K562 (cell line): ENCODE results near the gene CNNM3. TPM values are rescaled to one million over a fixed set of nuclear protein-coding genes. Genes with fewer than 3 reads are reported as not detected.

Source experiments
- BRD4 ChIP-seq: fragments of 200-600 bp; sonication (generic); IDR thresholded peaks from 2 replicates; pipeline ENCODE4 v1.6.1; 2017; ENCODE audit warnings: inconsistent platforms
- CHCHD3 ChIP-seq: fragments of 250-450 bp; sonication (Bioruptor Pico); IDR thresholded peaks from 2 replicates; pipeline ENCODE4 v2.1.2; 2022; ENCODE audit warnings: mild to moderate bottlenecking
- ETS2 ChIP-seq: IDR thresholded peaks from 2 replicates; pipeline ENCODE4 v1.6.1; 2016; ENCODE audit warnings: borderline replicate concordance, missing genetic modification characterization, mild to moderate bottlenecking, moderate library complexity, missing compliant biosample characterization; ENCODE audit not compliant: poor library complexity, severe bottlenecking
- FOXK1 ChIP-seq: sonication (generic); formaldehyde crosslinking; IDR thresholded peaks from 2 replicates; pipeline ENCODE4 v1.8.0; 2022; ENCODE audit warnings: missing genetic modification reagents, mild to moderate bottlenecking, borderline replicate concordance
- GMEB1 ChIP-seq: fragments of 250-450 bp; sonication (Bioruptor Pico); IDR thresholded peaks from 2 replicates; pipeline ENCODE4 v1.4.0; 2020; ENCODE audit warnings: mild to moderate bottlenecking
- GTF2F1 ChIP-seq: IDR thresholded peaks from 2 replicates; pipeline ENCODE4 v1.6.1; 2011; ENCODE audit warnings: low read depth, low read length, improper control_type of control experiment
- HNRNPL ChIP-seq: fragments of 200-400 bp; formaldehyde crosslinking; IDR thresholded peaks from 2 replicates; pipeline ENCODE4 v1.6.1; 2017; ENCODE audit warnings: low read depth, mild to moderate bottlenecking, low read length
- NCOA2 ChIP-seq, 2 experiments: fragments of 450-650 bp; IDR thresholded peaks; 2 replicates each; pipeline ENCODE4 v1.6.1; 2018; ENCODE audit warnings: mild to moderate bottlenecking in 2 of 2, moderate library complexity in 1 of 2; ENCODE audit not compliant: partially characterized antibody in 2 of 2
- NELFE ChIP-seq: IDR thresholded peaks from 2 replicates; pipeline ENCODE4 v1.6.1; 2011; ENCODE audit warnings: mild to moderate bottlenecking; ENCODE audit not compliant: insufficient read depth, insufficient read length
- NR2C1 ChIP-seq, 2 experiments: fragments of 450-650 bp; IDR thresholded peaks; 2 replicates each; pipeline ENCODE4 v1.6.1; 2017; ENCODE audit warnings: mild to moderate bottlenecking in 2 of 2, antibody characterized with exemption in 1 of 2, inconsistent platforms in 1 of 2, missing compliant biosample characterization in 1 of 2, missing genetic modification characterization in 1 of 2
- PBX2 ChIP-seq, 2 experiments: IDR thresholded peaks in 1 of 2; conservative IDR thresholded peaks in 1 of 2; 2 replicates each; pipeline ENCODE4 v1.6.1; 2016; ENCODE audit warnings: low read depth in 2 of 2, mild to moderate bottlenecking in 1 of 2, missing compliant biosample characterization in 1 of 2, missing genetic modification characterization in 1 of 2, moderate library complexity in 1 of 2
- PTBP1 ChIP-seq: fragments of 200-400 bp; formaldehyde crosslinking; IDR thresholded peaks from 2 replicates; pipeline ENCODE4 v1.6.1; 2017; ENCODE audit warnings: low read depth, low read length
- RB1 ChIP-seq: fragments of 450-650 bp; IDR thresholded peaks from 2 replicates; pipeline ENCODE4 v1.6.1; 2017; ENCODE audit warnings: low read depth, mild to moderate bottlenecking
- TCF3 ChIP-seq: sonication (generic); formaldehyde crosslinking; IDR thresholded peaks from 2 replicates; pipeline ENCODE4 v1.4.0; 2020; ENCODE audit warnings: mild to moderate bottlenecking, missing genetic modification reagents
- VEZF1 ChIP-seq: fragments of 200-800 bp; sonication (Bioruptor generic); IDR thresholded peaks from 2 replicates; pipeline ENCODE4 v1.6.1; 2017; ENCODE audit warnings: missing genetic modification characterization, missing compliant biosample characterization
- ZNF12 ChIP-seq: sonication (generic); formaldehyde crosslinking; IDR thresholded peaks from 2 replicates; pipeline ENCODE4 v1.4.0; 2020; ENCODE audit warnings: mild to moderate bottlenecking, missing genetic modification reagents
- ZNF217 ChIP-seq: sonication (generic); formaldehyde crosslinking; IDR thresholded peaks from 2 replicates; pipeline ENCODE4 v1.8.0; 2022; ENCODE audit warnings: mild to moderate bottlenecking, missing genetic modification reagents
- ZNF707 ChIP-seq: fragments of 250-450 bp; sonication (Bioruptor Pico); conservative IDR thresholded peaks from 2 replicates; pipeline ENCODE4 v1.8.0; 2022; ENCODE audit warnings: inconsistent platforms, mild to moderate bottlenecking, moderate library complexity
- polyA plus RNA-seq, 8 experiments: library from polyadenylated mRNA; depleted of rRNA in 4 of 8; stranded (reverse) in 5 of 8; unstranded in 3 of 8; fragments of >200 nt; fragmentation: Nextera tagmentation in 2 of 8; fragmentation: Illumina TruSeq in 1 of 8; extraction: Ambion mirVana in 2 of 8; extraction: Trizol in 1 of 8; gene quantifications; 2 replicates each; pipeline versions ENCODE4 v1.2.1 to v1.2.3, GENCODE V29; 2011 to 2014; ENCODE audit warnings: inconsistent platforms in 1 of 8, missing spikeins in 1 of 8
- total RNA-seq, 7 experiments: library from RNA; depleted of rRNA in 6 of 7; stranded (reverse); fragments of >200 nt in 6 of 7; fragmentation: Illumina TruSeq in 2 of 7; extraction: Trizol in 2 of 7; gene quantifications; 2 replicates each; pipeline versions ENCODE4 v1.2.1 to v1.2.3, GENCODE V29; 2011 to 2021; ENCODE audit warnings: low replicate concordance in 1 of 7
- TF ChIP-seq, protein P1 (sequence below): fragments of 200-800 bp; sonication (Bioruptor generic); IDR thresholded peaks from 2 replicates; pipeline ENCODE4 v1.6.1; 2017; ENCODE audit warnings: missing genetic modification characterization, missing compliant biosample characterization

The CNNM3 gene
- total and polyA plus RNA-seq, 9 of the 15 experiments (the other 6 are each of a cell fraction or from before 2014, with no cell fraction given) = 1.4 to 16.9 (median 6.5) TPM

DNA sequence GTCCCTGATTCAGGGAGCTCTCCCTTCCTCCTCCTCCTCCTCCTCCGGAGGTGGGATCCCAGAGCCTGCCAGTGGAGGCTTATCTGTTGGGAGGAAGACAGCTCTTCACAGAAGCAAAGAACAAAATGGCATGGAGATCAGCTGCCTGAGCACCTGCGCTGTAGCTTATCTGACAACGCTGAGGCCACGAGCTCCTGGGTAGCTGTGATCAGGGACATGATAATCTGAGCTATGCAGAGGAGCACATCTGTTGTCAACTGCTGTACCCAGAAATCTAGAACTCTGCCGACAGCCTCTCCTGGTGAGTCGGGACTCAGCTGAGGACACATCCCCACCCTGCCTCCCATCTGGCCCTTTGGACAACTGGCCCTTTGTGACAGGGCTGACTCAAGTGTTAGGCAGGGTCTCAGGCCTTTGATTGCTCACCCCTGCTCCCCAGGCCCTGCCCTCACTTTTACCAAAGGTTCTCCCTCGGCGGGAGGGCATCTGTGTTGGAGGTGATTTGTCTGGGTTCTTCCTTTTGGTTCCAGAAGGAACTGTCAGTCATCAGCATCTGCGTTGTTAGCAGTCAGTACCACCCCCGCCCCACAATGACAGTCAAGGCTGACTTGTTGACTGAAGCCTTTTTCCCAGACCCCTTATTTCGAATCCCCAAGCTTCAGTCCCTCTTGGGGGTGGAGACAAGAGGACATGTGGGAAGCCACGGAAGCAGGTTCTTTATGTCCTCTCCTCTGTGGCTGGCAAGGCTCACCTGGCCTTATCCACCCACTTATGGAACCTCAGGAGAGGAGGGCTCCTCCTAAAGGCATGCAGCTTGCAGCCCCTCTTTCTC lies 5.9 kb upstream of the CNNM3 start (continued):
- TF ChIP-seq, protein P1, sequence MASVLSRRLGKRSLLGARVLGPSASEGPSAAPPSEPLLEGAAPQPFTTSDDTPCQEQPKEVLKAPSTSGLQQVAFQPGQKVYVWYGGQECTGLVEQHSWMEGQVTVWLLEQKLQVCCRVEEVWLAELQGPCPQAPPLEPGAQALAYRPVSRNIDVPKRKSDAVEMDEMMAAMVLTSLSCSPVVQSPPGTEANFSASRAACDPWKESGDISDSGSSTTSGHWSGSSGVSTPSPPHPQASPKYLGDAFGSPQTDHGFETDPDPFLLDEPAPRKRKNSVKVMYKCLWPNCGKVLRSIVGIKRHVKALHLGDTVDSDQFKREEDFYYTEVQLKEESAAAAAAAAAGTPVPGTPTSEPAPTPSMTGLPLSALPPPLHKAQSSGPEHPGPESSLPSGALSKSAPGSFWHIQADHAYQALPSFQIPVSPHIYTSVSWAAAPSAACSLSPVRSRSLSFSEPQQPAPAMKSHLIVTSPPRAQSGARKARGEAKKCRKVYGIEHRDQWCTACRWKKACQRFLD (CRISPR knock-in tag) = peak; percentile 29; the same call in 1 of the 2 replicates
- TF ChIP-seq RB1 (no peak), NR2C1 (IDR thresholded peaks at IDR 0.05) (no peak), NR2C1 (tag; IDR thresholded peaks at IDR 0.05) (no peak), PTBP1 (no peak), CHCHD3 (CRISPR knock-in tag) (no peak), ZNF707 (no peak), TCF3 (CRISPR knock-in tag) (peak; percentile 79), VEZF1 (CRISPR knock-in tag) (0 out of 2 replicates have a peak, but pooled peaks have one; percentile 35), NCOA2 (IDR thresholded peaks at IDR 0.05; ENCODE audit: partially characterized antibody in 2 of 2) (no peak), ETS2 (tag) (no peak), GMEB1 (CRISPR knock-in tag) (no peak), BRD4 (no peak), FOXK1 (CRISPR knock-in tag) (no peak), ZNF12 (CRISPR knock-in tag) (no peak), ZNF217 (no peak), NELFE (no peak), HNRNPL (no peak), PBX2 (CRISPR knock-in tag; IDR thresholded peaks at IDR 0.05; ENCODE audit: low read depth) (no peak), PBX2 (tag; conservative IDR thresholded peaks at IDR 0.05; ENCODE audit: low read depth) (no peak), GTF2F1 (no peak)
